WTC11 (cell line): ENCODE results near the gene IL24. TPM values are rescaled to one million over a fixed set of nuclear protein-coding genes. Genes with fewer than 3 reads are reported as not detected.

ENCODE experiments used
- ATAC-seq: fragments of 200-7000 bp; cut with Tn5 transposase; 2 replicates; pipeline ENCODE4 v1.10.0; 2021; ENCODE audit warnings: mild to moderate bottlenecking, moderate library complexity
- CTCF ChIA-PET: fragments of 300-600 bp; sonication (Branson Sonifier 250); formaldehyde crosslinking; loops from one replicate; lab custom pipeline; 2021; ENCODE audit warnings: antibody characterized with exemption; lab: Charles Lee
- POLR2A ChIA-PET: fragments of 350-600 bp; sonication (Branson Sonifier 250); formaldehyde crosslinking; loops from one replicate; lab custom pipeline; 2021; ENCODE audit warnings: antibody characterized with exemption; lab: Charles Lee
- DNase-seq: peaks from one replicate; pipeline ENCODE4 v3.0.0; 2021; ENCODE audit warnings: low spot score
- H3K27ac Mint-ChIP-seq: 2 replicates; pipeline ENCODE4 v1.8.0; 2021; ENCODE audit warnings: mixed read lengths
- H3K27me3 Mint-ChIP-seq: 2 replicates; pipeline ENCODE4 v1.8.0; 2021; ENCODE audit warnings: low read depth, mild to moderate bottlenecking, moderate library complexity, mixed read lengths
- H3K36me3 Mint-ChIP-seq: 2 replicates; pipeline ENCODE4 v1.8.0; 2021; ENCODE audit warnings: mixed read lengths
- H3K4me1 Mint-ChIP-seq: 2 replicates; pipeline ENCODE4 v1.8.0; 2022; ENCODE audit warnings: mixed read lengths
- H3K4me3 Mint-ChIP-seq: 2 replicates; pipeline ENCODE4 v1.8.0; 2021; ENCODE audit warnings: mild to moderate bottlenecking, moderate library complexity, mixed read lengths
- H3K9me3 Mint-ChIP-seq: 2 replicates; pipeline ENCODE4 v1.8.0; 2021; ENCODE audit warnings: mixed read lengths
- ARID4B ChIP-seq: sonication (generic); formaldehyde crosslinking; IDR thresholded peaks from 2 replicates; pipeline ENCODE4 v1.8.0; 2023; ENCODE audit warnings: missing genetic modification reagents, mild to moderate bottlenecking, borderline replicate concordance
- ATF1 ChIP-seq: sonication (generic); formaldehyde crosslinking; IDR thresholded peaks from 2 replicates; pipeline ENCODE4 v1.8.1; 2023; ENCODE audit warnings: mild to moderate bottlenecking, moderate library complexity, missing genetic modification reagents
- ATF6 ChIP-seq: sonication (generic); formaldehyde crosslinking; IDR thresholded peaks from 2 replicates; pipeline ENCODE4 v1.8.1; 2023; ENCODE audit warnings: mild to moderate bottlenecking, missing genetic modification reagents
- CDX4 ChIP-seq: fragments of 250-450 bp; sonication (Bioruptor Pico); IDR thresholded peaks from 2 replicates; pipeline ENCODE4 v1.9.0; 2021; ENCODE audit warnings: moderate library complexity, mild to moderate bottlenecking, inconsistent platforms, borderline replicate concordance
- CREM ChIP-seq: sonication (generic); formaldehyde crosslinking; IDR thresholded peaks from 2 replicates; pipeline ENCODE4 v1.8.1; 2022; ENCODE audit warnings: mild to moderate bottlenecking, missing genetic modification reagents, moderate library complexity
- ESRRA ChIP-seq: sonication (generic); formaldehyde crosslinking; IDR thresholded peaks from 2 replicates; pipeline ENCODE4 v1.8.1; 2022; ENCODE audit warnings: mild to moderate bottlenecking, missing genetic modification reagents, borderline replicate concordance
- FOXK1 ChIP-seq: sonication (generic); formaldehyde crosslinking; IDR thresholded peaks from 2 replicates; pipeline ENCODE4 v1.8.0; 2022; ENCODE audit warnings: mild to moderate bottlenecking, moderate library complexity, missing genetic modification reagents
- IRF1 ChIP-seq: sonication (generic); formaldehyde crosslinking; IDR thresholded peaks from 2 replicates; pipeline ENCODE4 v1.8.0; 2023; ENCODE audit warnings: missing genetic modification reagents
- KAT7 ChIP-seq: sonication (generic); formaldehyde crosslinking; IDR thresholded peaks from 2 replicates; pipeline ENCODE4 v1.8.1; 2023; ENCODE audit warnings: missing genetic modification reagents, mild to moderate bottlenecking, borderline replicate concordance
- MAX ChIP-seq: sonication (generic); formaldehyde crosslinking; IDR thresholded peaks from 2 replicates; pipeline ENCODE4 v1.8.0; 2022; ENCODE audit warnings: mild to moderate bottlenecking, missing genetic modification reagents
- MXD4 ChIP-seq: fragments of 250-450 bp; sonication (Bioruptor Pico); IDR thresholded peaks from 2 replicates; pipeline ENCODE4 v1.8.0; 2021; ENCODE audit warnings: mild to moderate bottlenecking, moderate library complexity, borderline replicate concordance
- NR1H2 ChIP-seq: sonication (generic); formaldehyde crosslinking; IDR thresholded peaks from 2 replicates; pipeline ENCODE4 v1.9.0; 2021; ENCODE audit warnings: mild to moderate bottlenecking, moderate library complexity, missing genetic modification reagents
- PRDM15 ChIP-seq: sonication (generic); formaldehyde crosslinking; IDR thresholded peaks from 2 replicates; pipeline ENCODE4 v1.8.0; 2022; ENCODE audit warnings: missing genetic modification reagents
- TP53 ChIP-seq: sonication (generic); formaldehyde crosslinking; IDR thresholded peaks from 2 replicates; pipeline ENCODE4 v1.8.1; 2023; ENCODE audit warnings: mild to moderate bottlenecking, missing genetic modification reagents
- ZNF232 ChIP-seq: sonication (generic); formaldehyde crosslinking; IDR thresholded peaks from 2 replicates; pipeline ENCODE4 v1.8.0; 2022; ENCODE audit warnings: mild to moderate bottlenecking, missing genetic modification reagents
- ZNF396 ChIP-seq: fragments of 250-450 bp; sonication (Bioruptor Pico); IDR thresholded peaks from 2 replicates; pipeline ENCODE4 v1.8.0; 2021; ENCODE audit warnings: mild to moderate bottlenecking, moderate library complexity, borderline replicate concordance
- ZSCAN18 ChIP-seq: fragments of 250-450 bp; sonication (Bioruptor Pico); IDR thresholded peaks from 2 replicates; pipeline ENCODE4 v2.1.2; 2022; ENCODE audit warnings: mild to moderate bottlenecking, moderate library complexity
- total RNA-seq: library from RNA; stranded (reverse); gene quantifications from 3 replicates; pipeline ENCODE4 v1.2.3, GENCODE V29; 2021

Gene IL24
- total RNA-seq, 1 experiment from 2014 or later: not detected

GRCh38 chr1:206873603-206874188 is 23.5 kb upstream of the IL24 start (continued):
- TF ChIP-seq FOXK1: no peak
- no peak for TF ChIP-seq ATF6 (CRISPR knock-in tag)
- TF ChIP-seq KAT7 (CRISPR knock-in tag): no peak
- no peak for TF ChIP-seq CREM (CRISPR knock-in tag)
- TF ChIP-seq ZNF232: no peak
- TF ChIP-seq, all 79 proteins: peak for 0

GRCh38 chr1:206875752-206876377 is 21.4 kb upstream of the IL24 start:
- H3K4me3 Mint-ChIP-seq: no peak overlapping the region
- POLR2A ChIA-PET: no interaction called here
- CTCF ChIA-PET: no interaction called here
- TF ChIP-seq ZSCAN18 (CRISPR knock-in tag): no peak
- TF ChIP-seq NR1H2 (CRISPR knock-in tag): no peak
- no peak for TF ChIP-seq CDX4 (CRISPR knock-in tag)
- TF ChIP-seq IRF1: no peak
- TF ChIP-seq CREM (CRISPR knock-in tag): no peak
- no peak for TF ChIP-seq ZNF396 (CRISPR knock-in tag)
- no peak for TF ChIP-seq PRDM15 (CRISPR knock-in tag)
- no peak for DNase-seq
- H3K27me3 Mint-ChIP-seq: peaks cover 5% of the 10 kb centered on the region
- no peaks in the 10 kb centered on the region for H3K4me1 Mint-ChIP-seq
- H3K27ac Mint-ChIP-seq: no peak overlapping the region
- no peak for ATAC-seq
- peaks cover 65% of the 10 kb centered on the region for H3K9me3 Mint-ChIP-seq
- peaks cover 22% of the 10 kb centered on the region for H3K36me3 Mint-ChIP-seq

GRCh38 chr1:206878456-206878855 is 18.8 kb upstream of the IL24 start:
- Mint-ChIP-seq H3K27me3 (no peaks in the 10 kb centered on the region; the same call in none of the 2 replicates), H3K4me3 (no peak overlapping the region), H3K36me3 (peaks cover 22% of the 10 kb centered on the region), H3K9me3 (peaks cover 60% of the 10 kb centered on the region), H3K27ac (no peak overlapping the region), H3K4me1 (no peaks in the 10 kb centered on the region)
- ATAC-seq: no peak
- ChIA-PET POLR2A (no interaction called here), CTCF (interaction anchor here (0.8 to 1.2 kb wide), 6 partner anchors 13 to 220 kb away, joined by 3 read pairs; partner anchors contain the start of gene IL20)
- no peak for DNase-seq
- no peak for TF ChIP-seq ARID4B (CRISPR knock-in tag)
- TF ChIP-seq ESRRA (CRISPR knock-in tag): no peak
- no peak for TF ChIP-seq MXD4
- TF ChIP-seq ATF1 (CRISPR knock-in tag): no peak
- TF ChIP-seq ZNF396 (CRISPR knock-in tag): no peak
- no peak for TF ChIP-seq TP53
- TF ChIP-seq MAX (CRISPR knock-in tag): no peak
